GM19438 (cell line): ENCODE measurements around the gene REXO2.

Experiments
- ATAC-seq: cut with Tn5 transposase; IDR thresholded peaks from one replicate; pipeline ENCODE4 v1.9.1; 2021; ENCODE audit warnings: low read depth; ENCODE audit not compliant: unreplicated experiment

The REXO2 gene

GRCh38 chr11:114440121-114440860, 1.0 kb downstream of the REXO2 start:
- no peak for ATAC-seq

GRCh38 chr11:114440971-114441763, 1.9 kb downstream of the REXO2 start:
- no peak for ATAC-seq

- no peak for ATAC-seq
These were observed 2.7 kb downstream of the REXO2 start for GRCh38 chr11:114441921-114442320.

- ATAC-seq, result no peak
These were observed 3.3 kb downstream of the REXO2 start for GRCh38 chr11:114442536-114442935.

- ATAC-seq, result no peak
These were observed 8.2 kb downstream of the REXO2 start for GRCh38 chr11:114447444-114447843.

GRCh38 chr11:114447892-114448291, 8.6 kb downstream of the REXO2 start:
- no peak for ATAC-seq

GRCh38 chr11:114448749-114449482, 9.6 kb downstream of the REXO2 start:
- no peak for ATAC-seq

- no peak for ATAC-seq
These were observed 10.6 kb downstream of the REXO2 start for GRCh38 chr11:114449845-114450244.

GRCh38 chr11:114452399-114452798, 13.1 kb downstream of the REXO2 start:
- ATAC-seq, result no peak

GRCh38 chr11:114463999-114464398, 24.7 kb downstream of the REXO2 start:
- ATAC-seq, result no peak

- no peak for ATAC-seq
These were observed 27.5 kb downstream of the REXO2 start for GRCh38 chr11:114466742-114467141.

- ATAC-seq, result no peak
These were observed 33.4 kb downstream of the REXO2 start for GRCh38 chr11:114472661-114473060.

- no peak for ATAC-seq
These were observed 38.7 kb downstream of the REXO2 start for GRCh38 chr11:114478001-114478410.

GRCh38 chr11:114478768-114479167, 39.5 kb downstream of the REXO2 start:
- no peak for ATAC-seq

GRCh38 chr11:114479331-114479730, 40.1 kb downstream of the REXO2 start:
- no peak for ATAC-seq

GRCh38 chr11:114482114-114482513, 42.8 kb downstream of the REXO2 start:
- no peak for ATAC-seq

- no peak for ATAC-seq
These were observed 44.7 kb downstream of the REXO2 start for GRCh38 chr11:114483929-114484328.

- ATAC-seq, result no peak
These were observed 57.6 kb downstream of the REXO2 start for GRCh38 chr11:114496915-114497314.

GRCh38 chr11:114499756-114500155, 60.5 kb downstream of the REXO2 start:
- no peak for ATAC-seq
